GM19468 (cell line): ENCODE data around the gene SLIT2.

Experiments
- ATAC-seq: cut with Tn5 transposase; IDR thresholded peaks from one replicate; pipeline ENCODE4 v1.9.1; 2021; ENCODE audit warnings: mild to moderate bottlenecking, moderate library complexity, moderate number of reproducible peaks; ENCODE audit not compliant: unreplicated experiment; ENCODE audit errors: extremely low read depth

SLIT2 gene

GRCh38 chr4:20251796-20252655 lies at the start of gene SLIT2:
SLIT2 (plus strand) TSS chr4:20251905; CDS start chr4:20253816, 1,911 bp downstream.
- no peak for ATAC-seq

- ATAC-seq: no peak
Measured at GRCh38 chr4:20203508-20203907, 48.2 kb upstream of the SLIT2 start.

- ATAC-seq: no peak
Measured at GRCh38 chr4:20217521-20217920, 34.2 kb upstream of the SLIT2 start.

- ATAC-seq: no peak
Measured at GRCh38 chr4:20217951-20218350, 33.8 kb upstream of the SLIT2 start.

- ATAC-seq: no peak
Measured at GRCh38 chr4:20219521-20219920, 32.2 kb upstream of the SLIT2 start.

- ATAC-seq: no peak
Measured at GRCh38 chr4:20237894-20238537, 13.7 kb upstream of the SLIT2 start.

- no peak for ATAC-seq
Measured at GRCh38 chr4:20248155-20248558, 3.5 kb upstream of the SLIT2 start.

- ATAC-seq: no peak
Measured at GRCh38 chr4:20249333-20249732, 2.4 kb upstream of the SLIT2 start.

GRCh38 chr4:20251031-20251795 lies 492 bp upstream of the SLIT2 start:
- no peak for ATAC-seq

- ATAC-seq: no peak
Measured at GRCh38 chr4:20252656-20253282, 1.1 kb downstream of the SLIT2 start.

- no peak for ATAC-seq
Measured at GRCh38 chr4:20253283-20253734, 1.6 kb downstream of the SLIT2 start.

- no peak for ATAC-seq
Measured at GRCh38 chr4:20253735-20254409, 2.2 kb downstream of the SLIT2 start.

GRCh38 chr4:20254511-20255250 lies 3.0 kb downstream of the SLIT2 start:
- ATAC-seq: no peak

- ATAC-seq: no peak
Measured at GRCh38 chr4:20255251-20255586, 3.5 kb downstream of the SLIT2 start.

GRCh38 chr4:20255823-20256222 lies 4.1 kb downstream of the SLIT2 start:
- no peak for ATAC-seq

- ATAC-seq: no peak
Measured at GRCh38 chr4:20256381-20256881, 4.7 kb downstream of the SLIT2 start.

GRCh38 chr4:20259707-20260106 lies 8.0 kb downstream of the SLIT2 start:
- no peak for ATAC-seq

- no peak for ATAC-seq
Measured at GRCh38 chr4:20260821-20261220, 9.1 kb downstream of the SLIT2 start.

GRCh38 chr4:20262221-20262620 lies 10.5 kb downstream of the SLIT2 start:
- no peak for ATAC-seq
